Karpas-422 (cell line): ENCODE measurements around the gene HS6ST3. TPM values are rescaled to one million over a fixed set of nuclear protein-coding genes. Genes with fewer than 3 reads are reported as not detected.
A peak's percentile ranks its signal among the peaks of the same experiment; 100 is the strongest.
"Not testable (repeated sequence)": the region's sequence is repeated elsewhere in the genome, so short reads cannot be mapped to it uniquely, and the experiment has no call there.

Experiments used
- DNase-seq: peaks from one replicate; pipeline ENCODE4 v3.0.0-alpha.2; 2015
- H2AFZ ChIP-seq: fragments of 200-600 bp; sonication (generic); 2 replicates; pipeline ENCODE4 v1.6.1; 2014; ENCODE audit warnings: antibody characterized with exemption, low read length, mixed read lengths
- H3K27ac ChIP-seq: fragments of 200-600 bp; sonication (generic); 2 replicates; pipeline ENCODE4 v1.5.1; 2014; ENCODE audit warnings: mild to moderate bottlenecking, low read length, moderate library complexity
- H3K27me3 ChIP-seq: fragments of 200-600 bp; sonication (generic); 2 replicates; pipeline ENCODE4 v1.6.1; 2014; ENCODE audit warnings: low read length, mixed read lengths
- H3K36me3 ChIP-seq: fragments of 200-600 bp; sonication (generic); 2 replicates; pipeline ENCODE4 v1.6.1; 2014; ENCODE audit warnings: low read length, mixed read lengths; ENCODE audit not compliant: insufficient read depth
- H3K4me1 ChIP-seq: fragments of 200-600 bp; sonication (generic); 2 replicates; pipeline ENCODE4 v1.6.1; 2014; ENCODE audit warnings: mild to moderate bottlenecking, low read length, mixed read lengths
- H3K4me2 ChIP-seq: fragments of 200-600 bp; sonication (generic); 2 replicates; pipeline ENCODE4 v1.6.1; 2014; ENCODE audit warnings: low read length, low read depth, mild to moderate bottlenecking; ENCODE audit not compliant: poor library complexity, severe bottlenecking
- H3K4me3 ChIP-seq: fragments of 200-600 bp; sonication (generic); 2 replicates; pipeline ENCODE4 v1.5.1; 2014; ENCODE audit warnings: mild to moderate bottlenecking, antibody characterized with exemption, low read length, mixed read lengths
- H3K79me2 ChIP-seq: fragments of 200-600 bp; sonication (generic); 2 replicates; pipeline ENCODE4 v1.6.1; 2014; ENCODE audit warnings: mild to moderate bottlenecking, low read length, mixed read lengths
- H3K9ac ChIP-seq: fragments of 200-600 bp; sonication (generic); 2 replicates; pipeline ENCODE4 v1.6.0; 2014; ENCODE audit warnings: low read length
- H3K9me2 ChIP-seq: fragments of 200-600 bp; sonication (generic), shearing (Covaris generic); replicated peaks from 2 replicates; pipeline ENCODE4 v1.6.0; 2014; ENCODE audit warnings: mild to moderate bottlenecking, low read length, moderate library complexity; ENCODE audit not compliant: insufficient read depth
- H3K9me3 ChIP-seq: fragments of 300-700, 200-600 bp; sonication (generic); 2 replicates; pipeline ENCODE4 v1.6.1; 2014; ENCODE audit warnings: low read length, mixed read lengths
- H4K20me1 ChIP-seq: fragments of 200-600 bp; sonication (generic); 2 replicates; pipeline ENCODE4 v1.6.1; 2014; ENCODE audit warnings: mild to moderate bottlenecking, antibody characterized with exemption, low read length, low read depth; ENCODE audit not compliant: insufficient read depth
- total RNA-seq: library from RNA; depleted of rRNA; stranded (reverse); fragments of >200 nt; shearing (Covaris generic); gene quantifications from 2 replicates; pipeline ENCODE4 v1.2.3, GENCODE V29; 2014; ENCODE audit warnings: low replicate concordance

Gene HS6ST3
- total RNA-seq, 1 experiment from 2014 or later = not detected

GRCh38 chr13:96762876-96763275 lies 673.0 kb downstream of the HS6ST3 start:
- H3K4me1 ChIP-seq = no peaks in the 10 kb centered on the region
- no peak overlapping the region for H2AFZ ChIP-seq
- H3K79me2 ChIP-seq = no peaks in the 10 kb centered on the region
- no peak overlapping the region for H3K9ac ChIP-seq
- no peaks in the 10 kb centered on the region for H4K20me1 ChIP-seq
- H3K36me3 ChIP-seq = no peaks in the 10 kb centered on the region
- H3K27me3 ChIP-seq = no peaks in the 10 kb centered on the region
- H3K9me2 ChIP-seq = no peaks in the 10 kb centered on the region
- no peak overlapping the region for H3K4me3 ChIP-seq
- no peak overlapping the region for H3K27ac ChIP-seq
- no peak for DNase-seq
- H3K4me2 ChIP-seq = no peak overlapping the region
- no peaks in the 10 kb centered on the region for H3K9me3 ChIP-seq

GRCh38 chr13:96766306-96766705 lies 676.4 kb downstream of the HS6ST3 start:
- Histone ChIP-seq H3K79me2 (no peaks in the 10 kb centered on the region), H3K27ac (no peak overlapping the region), H3K9me2 (no peaks in the 10 kb centered on the region), H3K27me3 (no peaks in the 10 kb centered on the region), H3K4me3 (no peak overlapping the region), H4K20me1 (no peaks in the 10 kb centered on the region), H3K9me3 (no peaks in the 10 kb centered on the region), H3K4me1 (no peaks in the 10 kb centered on the region), H3K36me3 (no peaks in the 10 kb centered on the region), H3K4me2 (no peak overlapping the region), H2AFZ (no peak overlapping the region), H3K9ac (no peak overlapping the region)
- no peak for DNase-seq

GRCh38 chr13:96768524-96768923 lies 678.6 kb downstream of the HS6ST3 start:
- Histone ChIP-seq H3K9me3 (no peaks in the 10 kb centered on the region), H3K4me2 (no peak overlapping the region), H3K36me3 (no peaks in the 10 kb centered on the region), H4K20me1 (no peaks in the 10 kb centered on the region), H3K9me2 (no peaks in the 10 kb centered on the region), H3K27me3 (no peaks in the 10 kb centered on the region), H3K9ac (no peak overlapping the region), H3K79me2 (no peaks in the 10 kb centered on the region), H2AFZ (no peak overlapping the region), H3K4me3 (no peak overlapping the region), H3K4me1 (peaks cover 6% of the 10 kb centered on the region; the same call in 1 of the 2 replicates), H3K27ac (no peak overlapping the region)
- DNase-seq = no peak

- H3K4me1 ChIP-seq = peaks cover 6% of the 10 kb centered on the region; the same call in 1 of the 2 replicates
- no peaks in the 10 kb centered on the region for H3K27me3 ChIP-seq
- H4K20me1 ChIP-seq = no peaks in the 10 kb centered on the region
- H3K79me2 ChIP-seq = no peaks in the 10 kb centered on the region
- H3K4me2 ChIP-seq = no peak overlapping the region
- no peak for DNase-seq
- no peaks in the 10 kb centered on the region for H3K9me3 ChIP-seq
- no peaks in the 10 kb centered on the region for H3K36me3 ChIP-seq
- H3K4me3 ChIP-seq = no peak overlapping the region
- H3K9me2 ChIP-seq = no peaks in the 10 kb centered on the region
- no peak overlapping the region for H3K27ac ChIP-seq
- H2AFZ ChIP-seq = no peak overlapping the region
- no peak overlapping the region for H3K9ac ChIP-seq
These were observed 680.0 kb downstream of the HS6ST3 start for GRCh38 chr13:96769874-96770273.

- peak; percentile 77 for DNase-seq
- no peaks in the 10 kb centered on the region for H3K27me3 ChIP-seq
- H3K4me1 ChIP-seq = peaks cover 6% of the 10 kb centered on the region; the same call in 1 of the 2 replicates
These were observed 681.8 kb downstream of the HS6ST3 start for GRCh38 chr13:96771486-96772367.

GRCh38 chr13:96772426-96772825 lies 682.5 kb downstream of the HS6ST3 start:
- no peak overlapping the region for H3K27ac ChIP-seq
- no peaks in the 10 kb centered on the region for H3K9me2 ChIP-seq
- no peaks in the 10 kb centered on the region for H3K9me3 ChIP-seq
- no peak overlapping the region for H3K4me3 ChIP-seq
- H3K4me1 ChIP-seq = peaks cover 6% of the 10 kb centered on the region; the same call in 1 of the 2 replicates
- H3K27me3 ChIP-seq = no peaks in the 10 kb centered on the region
- no peak overlapping the region for H3K4me2 ChIP-seq
- no peak overlapping the region for H3K9ac ChIP-seq
- no peaks in the 10 kb centered on the region for H3K36me3 ChIP-seq
- H4K20me1 ChIP-seq = no peaks in the 10 kb centered on the region
- H2AFZ ChIP-seq = no peak overlapping the region
- no peaks in the 10 kb centered on the region for H3K79me2 ChIP-seq
- no peak for DNase-seq

More at GRCh38 chr13:96771486-96772367, 681.8 kb downstream of the HS6ST3 start:
- Histone ChIP-seq H3K27ac (no peak overlapping the region), H3K9me3 (no peaks in the 10 kb centered on the region), H3K9me2 (no peaks in the 10 kb centered on the region), H2AFZ (no peak overlapping the region), H3K4me2 (no peak overlapping the region), H3K79me2 (no peaks in the 10 kb centered on the region), H3K4me3 (no peak overlapping the region), H3K9ac (no peak overlapping the region), H4K20me1 (no peaks in the 10 kb centered on the region), H3K36me3 (no peaks in the 10 kb centered on the region)

- H2AFZ ChIP-seq, H3K36me3 ChIP-seq, H3K4me2 ChIP-seq, DNase-seq, H3K27me3 ChIP-seq, H3K79me2 ChIP-seq, H3K4me1 ChIP-seq, H3K9me3 ChIP-seq, H3K4me3 ChIP-seq, H3K27ac ChIP-seq, H4K20me1 ChIP-seq, H3K9ac ChIP-seq, H3K9me2 ChIP-seq: not testable (repeated sequence)
These were observed 688.4 kb downstream of the HS6ST3 start for GRCh38 chr13:96778302-96778701.

- H3K79me2 ChIP-seq = no peaks in the 10 kb centered on the region
- no peaks in the 10 kb centered on the region for H4K20me1 ChIP-seq
- no peak overlapping the region for H3K9ac ChIP-seq
- H3K27me3 ChIP-seq = no peaks in the 10 kb centered on the region
- no peak overlapping the region for H3K4me3 ChIP-seq
- H3K27ac ChIP-seq = no peak overlapping the region
- no peaks in the 10 kb centered on the region for H3K9me3 ChIP-seq
- no peak for DNase-seq
- H3K9me2 ChIP-seq = no peaks in the 10 kb centered on the region
- no peaks in the 10 kb centered on the region for H3K4me1 ChIP-seq
- H3K36me3 ChIP-seq = no peaks in the 10 kb centered on the region
- no peak overlapping the region for H2AFZ ChIP-seq
- H3K4me2 ChIP-seq = no peak overlapping the region
These were observed 689.8 kb downstream of the HS6ST3 start for GRCh38 chr13:96779691-96780090.
